HG03139 (cell line): ENCODE measurements around the gene PPP4R4.

Source experiments
- ATAC-seq: cut with Tn5 transposase; IDR thresholded peaks from one replicate; pipeline ENCODE4 v1.9.1; 2021; ENCODE audit not compliant: unreplicated experiment

Gene PPP4R4

GRCh38 chr14:94305620-94306019 lies 131.5 kb downstream of the PPP4R4 start:
- no peak for ATAC-seq

DNA sequence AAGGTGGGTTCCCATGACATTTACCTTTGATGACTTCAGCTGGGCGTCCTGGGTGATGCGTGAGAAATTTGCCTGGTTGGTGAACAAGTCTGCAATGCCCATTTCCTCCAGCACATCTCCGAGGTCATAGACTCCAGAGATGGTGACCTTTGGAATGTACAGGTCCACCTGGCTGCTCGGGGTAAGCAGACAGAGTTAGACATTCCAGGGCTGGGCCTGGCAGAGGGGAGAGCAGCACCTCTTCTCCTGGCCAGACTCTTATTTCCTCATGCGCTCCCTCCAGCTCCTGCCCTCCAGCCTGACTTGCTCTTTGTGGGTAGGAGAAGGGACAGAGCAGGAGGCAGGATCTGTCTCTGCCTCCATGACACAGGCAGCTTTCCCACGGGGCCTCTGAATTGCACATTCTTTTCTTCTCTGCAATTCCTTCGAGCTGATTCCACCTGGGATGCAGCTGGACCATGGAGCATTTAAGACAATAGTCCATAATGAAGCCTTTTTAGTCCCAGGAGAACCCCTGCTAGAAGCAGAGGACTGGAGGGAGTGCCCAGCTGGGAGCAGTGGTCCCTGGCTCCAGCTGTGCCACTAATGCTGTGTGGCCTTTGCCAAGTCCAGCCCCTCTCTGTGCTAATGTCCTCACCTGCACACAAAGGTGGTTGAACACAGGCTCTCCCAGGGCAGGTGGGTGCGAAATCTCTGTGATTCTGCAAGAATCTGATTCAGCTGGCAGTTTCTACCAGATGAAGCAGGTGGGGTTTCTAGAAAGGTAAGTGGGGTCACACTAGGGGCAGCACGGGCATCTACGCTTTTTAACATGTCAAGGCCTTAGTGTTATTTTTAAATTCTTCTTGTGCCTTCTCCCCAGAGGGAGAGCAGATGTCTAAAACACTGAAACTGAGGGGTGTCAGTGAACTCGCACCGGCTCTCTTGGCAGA lies 132.2 kb downstream of the PPP4R4 start:
- ATAC-seq = no peak

DNA sequence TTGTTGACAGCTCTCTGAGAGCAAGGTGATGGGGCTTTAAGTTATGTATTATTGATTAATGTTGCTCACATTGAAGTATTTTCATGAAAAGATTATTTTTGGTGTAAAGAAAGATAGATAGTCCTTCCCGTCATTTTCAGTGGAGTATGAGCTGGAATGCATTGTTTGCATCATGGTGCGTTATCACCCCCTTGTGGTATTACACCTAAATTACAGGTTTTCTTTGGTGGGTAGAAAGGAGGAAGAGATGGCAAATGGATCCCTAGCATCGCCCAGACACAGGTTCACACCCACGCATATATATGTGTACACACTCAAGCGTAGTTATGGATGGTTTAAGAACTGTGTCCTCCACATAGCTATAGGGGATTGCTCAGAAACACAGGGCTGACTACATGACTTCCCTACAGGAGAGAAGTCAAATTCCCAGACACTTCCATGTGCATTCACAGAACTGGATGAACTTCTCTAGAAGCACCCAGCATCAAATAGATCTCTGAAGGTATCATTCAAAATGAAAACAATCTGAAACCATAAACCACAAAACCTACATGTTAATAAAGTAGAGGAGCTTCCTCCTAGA lies 133.4 kb downstream of the PPP4R4 start:
- no peak for ATAC-seq

- no peak for ATAC-seq
Observed at GRCh38 chr14:94309721-94310120, 135.6 kb downstream of the PPP4R4 start.

DNA sequence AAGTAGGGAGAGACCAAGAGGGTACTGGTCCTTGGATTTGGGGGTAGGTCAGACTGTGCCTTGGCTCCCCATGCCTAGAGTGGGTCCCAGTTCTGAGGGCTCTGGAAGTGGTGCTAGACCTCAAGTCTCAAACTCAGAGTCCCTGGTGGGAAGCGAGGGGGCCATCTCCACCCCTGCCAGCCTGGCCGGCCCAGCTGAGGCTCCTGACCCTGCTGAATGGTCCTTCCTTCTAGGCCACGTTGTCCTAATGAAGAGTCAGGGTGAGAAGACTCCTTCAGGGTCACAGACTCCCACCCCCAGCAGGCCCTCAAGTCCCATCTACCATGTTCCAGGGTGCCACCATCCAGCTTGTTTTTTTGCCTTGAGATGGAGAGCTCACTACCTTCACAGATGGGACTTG lies 136.1 kb downstream of the PPP4R4 start:
- ATAC-seq = no peak

GRCh38 chr14:94312481-94313246 lies 138.5 kb downstream of the PPP4R4 start:
- no peak for ATAC-seq

DNA sequence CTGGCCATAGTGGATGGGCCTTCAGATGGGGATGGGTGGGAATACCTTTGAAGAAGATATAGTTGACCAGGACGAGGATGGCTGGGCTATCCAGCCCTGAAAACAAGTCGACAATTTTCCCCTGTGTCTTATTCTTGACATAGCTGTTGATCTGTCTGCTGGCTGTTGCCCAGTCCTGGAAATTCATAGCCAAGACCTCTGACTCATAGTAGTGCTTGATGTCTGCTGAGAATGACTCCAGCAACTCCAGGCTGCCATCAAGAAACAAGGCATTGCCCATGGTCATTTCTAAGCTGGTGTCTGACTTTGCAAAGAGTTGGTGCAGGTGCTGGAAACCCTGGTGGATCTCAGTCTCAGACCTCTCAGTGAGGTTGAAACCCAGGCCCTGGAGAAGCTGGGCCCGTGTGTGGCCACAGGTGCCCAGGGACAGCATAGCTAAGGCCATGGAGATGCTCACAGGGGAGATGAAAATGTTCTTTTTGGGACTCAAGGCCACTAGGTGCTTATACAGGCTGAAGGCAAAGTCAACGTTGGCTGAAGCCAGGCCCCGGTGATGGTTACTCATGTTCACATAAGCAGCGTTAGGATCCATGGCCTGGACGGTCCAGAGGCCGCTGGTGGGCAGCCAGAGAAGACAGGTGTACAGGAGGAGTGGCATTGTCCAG lies 140.0 kb downstream of the PPP4R4 start:
- ATAC-seq = no peak

GRCh38 chr14:94314890-94315289 lies 140.8 kb downstream of the PPP4R4 start:
- no peak for ATAC-seq

DNA sequence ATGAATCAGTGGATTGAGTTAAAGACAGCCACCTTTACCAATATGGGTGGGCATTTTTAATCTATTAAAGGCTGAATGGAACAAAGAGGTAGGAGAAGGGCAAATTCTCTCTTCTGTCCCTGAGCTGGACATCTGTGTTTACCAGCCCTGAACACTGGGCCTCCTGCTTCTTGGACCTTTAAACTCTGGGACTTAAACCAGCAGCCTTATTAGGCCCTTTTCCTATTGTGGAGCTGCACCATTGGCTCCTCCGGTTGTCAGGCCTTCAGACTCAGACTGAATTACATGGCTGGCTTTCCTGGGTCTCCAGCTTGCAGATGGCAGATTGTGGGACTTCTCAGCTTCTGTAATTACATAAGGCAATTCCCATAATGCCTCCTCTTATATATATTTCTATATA lies 142.6 kb downstream of the PPP4R4 start:
- no peak for ATAC-seq

GRCh38 chr14:94317259-94317658 lies 143.1 kb downstream of the PPP4R4 start:
- no peak for ATAC-seq

GRCh38 chr14:94320243-94320642 lies 146.1 kb downstream of the PPP4R4 start:
- ATAC-seq = no peak

DNA sequence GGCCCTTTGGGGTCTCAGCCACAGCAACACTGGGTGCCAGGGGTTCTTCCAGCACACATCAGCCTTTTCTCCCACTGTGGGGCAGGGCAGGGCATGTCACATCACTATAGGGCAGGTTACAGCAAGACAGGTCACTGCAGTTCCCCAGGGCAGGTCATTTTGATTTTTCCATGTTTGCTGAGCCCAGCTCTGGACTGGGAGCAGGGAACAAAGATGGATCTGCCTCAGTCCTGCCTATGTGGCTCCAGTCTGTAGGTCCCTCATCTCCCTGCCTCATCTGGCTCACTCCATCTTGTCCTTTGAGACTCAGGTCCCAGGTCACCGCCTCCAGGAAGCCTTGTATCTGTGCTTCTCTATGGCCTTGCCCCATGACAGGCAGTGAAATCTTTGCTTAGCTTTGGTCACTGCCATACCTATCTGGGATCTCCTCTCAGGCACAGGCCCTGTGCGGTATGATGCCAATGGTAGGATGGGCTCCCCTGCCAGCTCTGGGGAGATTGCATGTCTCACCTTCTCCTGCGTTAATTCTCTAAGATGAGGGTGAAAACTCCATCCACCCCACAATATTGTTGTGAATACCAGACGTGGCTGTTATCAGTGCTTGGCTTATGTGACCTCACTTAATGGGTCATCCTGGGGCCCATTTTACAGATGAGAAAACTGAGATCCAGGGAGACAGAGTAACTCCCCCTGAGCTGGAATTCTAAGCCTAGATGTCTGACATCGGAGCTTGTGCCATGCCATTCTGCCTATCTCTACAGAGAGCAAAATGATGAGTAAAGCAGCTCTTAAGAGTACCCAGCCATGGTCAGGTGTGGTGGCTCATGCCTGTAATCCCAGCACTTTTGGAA lies 147.5 kb downstream of the PPP4R4 start:
- no peak for ATAC-seq

GRCh38 chr14:94322648-94323570 lies 148.8 kb downstream of the PPP4R4 start, which contains the start of gene SERPINA6:
Gene SERPINA6 (minus strand): TSS chr14:94323336. CDS start chr14:94314648, 8,688 bp downstream.
- no peak for ATAC-seq

DNA sequence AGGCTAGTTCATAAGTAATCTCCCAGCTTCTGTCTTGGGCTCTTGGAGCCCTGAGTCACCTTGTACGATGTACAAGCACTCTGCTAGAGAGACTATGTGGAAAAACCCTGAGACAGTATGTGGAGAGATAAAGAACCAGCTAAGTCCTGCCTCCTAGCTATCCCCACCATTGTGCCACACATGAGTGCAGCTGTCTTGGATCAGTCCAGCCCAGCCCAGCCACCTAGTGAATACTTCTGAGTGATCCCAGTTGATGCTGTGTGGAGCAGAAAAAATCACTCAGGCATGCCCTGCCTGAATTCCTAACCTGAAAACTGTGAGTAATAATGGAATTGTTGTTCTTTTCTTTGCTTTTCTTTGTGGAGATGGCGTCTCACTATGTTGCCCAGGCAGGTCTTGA lies 154.1 kb downstream of the PPP4R4 start:
- no peak for ATAC-seq
